GM21825 (cell line): ENCODE measurements around the gene RETSAT.
"Not testable (repeated sequence)": the region's sequence is repeated elsewhere in the genome, so short reads cannot be mapped to it uniquely, and the experiment has no call there.

Experiments
- ATAC-seq: cut with Tn5 transposase; IDR thresholded peaks from one replicate; pipeline ENCODE4 v1.9.1; 2021; ENCODE audit warnings: mild to moderate bottlenecking, moderate library complexity; ENCODE audit not compliant: unreplicated experiment

The RETSAT gene

GRCh38 chr2:85334928-85335327 lies 19.4 kb downstream of the RETSAT start:
- ATAC-seq: no peak

- ATAC-seq: not testable (repeated sequence)
These were observed 20.5 kb downstream of the RETSAT start for GRCh38 chr2:85333877-85334276.

- no peak for ATAC-seq
These were observed 23.3 kb downstream of the RETSAT start for GRCh38 chr2:85330839-85331636.

- not testable (repeated sequence) for ATAC-seq
These were observed 24.6 kb downstream of the RETSAT start for GRCh38 chr2:85329701-85330100.

GRCh38 chr2:85329181-85329651 lies 25.1 kb downstream of the RETSAT start:
- no peak for ATAC-seq

- ATAC-seq: peak; percentile 88
These were observed 26.3 kb downstream of the RETSAT start, which contains the start of gene TGOLN2 for GRCh38 chr2:85327822-85328617. Gene TGOLN2 (minus strand): TSS chr2:85327989. CDS start chr2:85327962, 27 bp downstream.

GRCh38 chr2:85327160-85327821 lies 27.0 kb downstream of the RETSAT start:
- peak; percentile 29 for ATAC-seq

GRCh38 chr2:85326406-85327159 lies 27.7 kb downstream of the RETSAT start:
- peak; percentile 38 for ATAC-seq

GRCh38 chr2:85325466-85325811 lies 28.9 kb downstream of the RETSAT start:
- ATAC-seq: no peak

GRCh38 chr2:85324639-85325465 lies 29.5 kb downstream of the RETSAT start:
- ATAC-seq: no peak

GRCh38 chr2:85323988-85324367 lies 30.4 kb downstream of the RETSAT start:
- ATAC-seq: not testable (repeated sequence)

GRCh38 chr2:85323351-85323987 lies 30.9 kb downstream of the RETSAT start:
- ATAC-seq: no peak

GRCh38 chr2:85319796-85320195 lies 34.5 kb downstream of the RETSAT start:
- no peak for ATAC-seq

- no peak for ATAC-seq
These were observed 35.9 kb downstream of the RETSAT start for GRCh38 chr2:85318222-85319074.

GRCh38 chr2:85315921-85316320 lies 38.4 kb downstream of the RETSAT start:
- not testable (repeated sequence) for ATAC-seq

GRCh38 chr2:85314884-85315242 lies 39.5 kb downstream of the RETSAT start:
- no peak for ATAC-seq

GRCh38 chr2:85312404-85312803 lies 41.9 kb downstream of the RETSAT start:
- no peak for ATAC-seq

GRCh38 chr2:85310330-85310729 lies 44.0 kb downstream of the RETSAT start:
- peak; percentile 49 for ATAC-seq
